ENCODE data around the gene SPO11.

GRCh38 chr20:57309544-57310115, 20.0 kb upstream of the SPO11 start:
- TF ChIP-seq ZNF407 (IDR thresholded peaks at IDR 0.05; ENCODE audit: low read depth) (no peak), SMAD1 (IDR thresholded peaks at IDR 0.05; ENCODE audit: low read depth, low read length, partially characterized antibody) (no peak), ZBTB2 (IDR thresholded peaks at IDR 0.05) (no peak), NR2C2 (CRISPR knock-in tag; IDR thresholded peaks at IDR 0.05) (no peak), NR2C2 (tag; IDR thresholded peaks at IDR 0.05) (no peak), TEAD4 (IDR thresholded peaks at IDR 0.05; ENCODE audit: low read length) (no peak), TEAD4 (CRISPR knock-in tag; IDR thresholded peaks at IDR 0.05; ENCODE audit: borderline replicate concordance) (no peak), FOXO4 (CRISPR knock-in tag; IDR thresholded peaks at IDR 0.05) (no peak), HNRNPLL (IDR thresholded peaks at IDR 0.05; ENCODE audit: low read depth, low read length, poor library complexity, severe bottlenecking) (no peak)
